H1 (cell line): ENCODE data around the gene GPX7. TPM values are rescaled to one million over a fixed set of nuclear protein-coding genes. Genes with fewer than 3 reads are reported as not detected.

ENCODE experiments used
- CTCF ChIA-PET: fragments of 300-600 bp; sonication (Branson Sonifier 250); formaldehyde crosslinking; loops from one replicate; lab custom pipeline; 2021; ENCODE audit not compliant: partially characterized antibody; lab: Charles Lee
- POLR2A ChIA-PET: fragments of 300-600 bp; sonication (Branson Sonifier 250); formaldehyde crosslinking; loops from one replicate; lab custom pipeline; 2021; ENCODE audit warnings: inconsistent platforms; ENCODE audit not compliant: partially characterized antibody; lab: Charles Lee
- DNase-seq, 2 experiments: peaks; one replicate each; pipeline versions ENCODE4 v3.0.0 to v3.0.0-alpha.2; 2010 to 2022; ENCODE audit warnings: low spot score in 2 of 2, low read depth in 1 of 2, mixed read lengths in 1 of 2
- FAIRE-seq: peaks from 2 replicates; lab custom pipeline; 2011; peaks lifted over from hg19 to GRCh38; lab: Jason Lieb, UNC
- H2AFZ ChIP-seq: 2 replicates; pipeline ENCODE4 v1.8.1; 2012; ENCODE audit warnings: low read length, inconsistent platforms
- H2AK5ac ChIP-seq: 2 replicates; pipeline ENCODE4 v1.6.1; 2013; ENCODE audit warnings: low read depth, low read length
- H2BK120ac ChIP-seq: replicated peaks from 2 replicates; pipeline ENCODE3; 2013; ENCODE audit warnings: low read depth, low read length, inconsistent platforms
- H2BK12ac ChIP-seq: 2 replicates; pipeline ENCODE4 v1.6.1; 2013; ENCODE audit warnings: low read depth, low read length
- H2BK15ac ChIP-seq: 2 replicates; pipeline ENCODE4 v1.6.1; 2013; ENCODE audit warnings: low read length
- H2BK20ac ChIP-seq: 2 replicates; pipeline ENCODE4 v1.6.1; 2013; ENCODE audit warnings: low read length
- H2BK5ac ChIP-seq: 2 replicates; pipeline ENCODE4 v1.6.1; 2013; ENCODE audit warnings: low read depth, low read length
- H3K14ac ChIP-seq: 2 replicates; pipeline ENCODE4 v1.6.1; 2013; ENCODE audit warnings: inconsistent platforms; ENCODE audit not compliant: insufficient read length
- H3K18ac ChIP-seq: 2 replicates; pipeline ENCODE4 v1.6.1; 2013; ENCODE audit warnings: low read length; ENCODE audit errors: extremely low read depth
- H3K23ac ChIP-seq: 2 replicates; pipeline ENCODE4 v1.6.1; 2013; ENCODE audit warnings: inconsistent platforms; ENCODE audit not compliant: insufficient read length
- H3K23me2 ChIP-seq: 2 replicates; pipeline ENCODE4 v1.6.1; 2013; ENCODE audit warnings: low read depth, low read length
- H3K27ac ChIP-seq: 2 replicates; pipeline ENCODE4 v1.6.1; 2011; ENCODE audit warnings: low read depth, low read length, inconsistent platforms
- H3K27me3 ChIP-seq, 4 experiments: replicated peaks in 1 of 4; 1 replicate in 1 of 4; 2 replicates in 3 of 4; pipeline versions ENCODE4 v1.6.1 to v1.8.1; 2011 to 2013; ENCODE audit warnings: low read length in 3 of 4, mild to moderate bottlenecking in 3 of 4, inconsistent platforms in 2 of 4, mixed read lengths in 2 of 4, moderate library complexity in 1 of 4; ENCODE audit not compliant: control insufficient read depth in 3 of 4, insufficient read depth in 3 of 4; ENCODE audit errors: extremely low read depth in 1 of 4
- H3K36me3 ChIP-seq, 4 experiments: 2 replicates each; pipeline versions ENCODE4 v1.6.1 to v1.8.1; 2011 to 2013; ENCODE audit warnings: mild to moderate bottlenecking in 4 of 4, low read length in 3 of 4, moderate library complexity in 2 of 4, control low read depth in 1 of 4, inconsistent platforms in 1 of 4; ENCODE audit not compliant: insufficient read depth in 4 of 4, control insufficient read depth in 2 of 4
- H3K4ac ChIP-seq: replicated peaks from 2 replicates; pipeline ENCODE3; 2013; ENCODE audit warnings: low read length, low read depth, mixed read lengths, inconsistent platforms; ENCODE audit not compliant: insufficient read length
- H3K4me1 ChIP-seq, 4 experiments: replicated peaks in 1 of 4; 1 replicate in 1 of 4; 2 replicates in 3 of 4; pipeline versions ENCODE4 v1.6.1 to v1.8.1; 2011 to 2013; ENCODE audit warnings: low read length in 3 of 4, inconsistent platforms in 2 of 4, mixed read lengths in 1 of 4; ENCODE audit not compliant: insufficient read depth in 4 of 4, control insufficient read depth in 3 of 4
- H3K4me2 ChIP-seq, 2 experiments: 2 replicates each; pipeline versions ENCODE4 v1.6.1 to v1.8.1; 2011 to 2013; ENCODE audit warnings: low read depth in 2 of 2, low read length in 2 of 2, control low read depth in 1 of 2, inconsistent platforms in 1 of 2, mild to moderate bottlenecking in 1 of 2; ENCODE audit not compliant: insufficient read depth in 1 of 2
- H3K4me3 ChIP-seq, 4 experiments: fragments of 200-600, 300-600 bp in 1 of 4; sonication (generic), shearing (Covaris generic), sonication (Bioruptor Twin) in 1 of 4; 2 replicates each; pipeline versions ENCODE4 v1.5.1 to v1.8.1; 2011 to 2016; ENCODE audit warnings: low read length in 4 of 4, low read depth in 3 of 4, control low read depth in 2 of 4, inconsistent platforms in 2 of 4, mild to moderate bottlenecking in 2 of 4, mixed read lengths in 1 of 4, moderate library complexity in 1 of 4; ENCODE audit not compliant: insufficient read depth in 2 of 4; ENCODE audit errors: extremely low read depth in 1 of 4
- H3K56ac ChIP-seq: replicated peaks from 2 replicates; pipeline ENCODE3; 2013; ENCODE audit warnings: low read depth, mild to moderate bottlenecking, mixed read lengths, low read length, inconsistent platforms; ENCODE audit not compliant: insufficient read length
- H3K79me1 ChIP-seq: 2 replicates; pipeline ENCODE4 v1.6.1; 2013; ENCODE audit warnings: low read depth, low read length, control low read depth
- H3K79me2 ChIP-seq, 2 experiments: 2 replicates each; pipeline versions ENCODE4 v1.6.1 to v1.8.1; 2012 to 2013; ENCODE audit warnings: low read length in 2 of 2, mild to moderate bottlenecking in 2 of 2, inconsistent platforms in 1 of 2; ENCODE audit not compliant: insufficient read depth in 2 of 2, control insufficient read depth in 1 of 2
- H3K9ac ChIP-seq, 4 experiments: replicated peaks in 1 of 4; 1 replicate in 1 of 4; 2 replicates in 3 of 4; pipeline versions ENCODE4 v1.6.1 to v1.8.1; 2011 to 2013; ENCODE audit warnings: low read depth in 3 of 4, low read length in 3 of 4, control low read depth in 2 of 4, mild to moderate bottlenecking in 2 of 4, moderate library complexity in 2 of 4, inconsistent platforms in 1 of 4; ENCODE audit errors: extremely low read depth in 1 of 4
- H3K9me3 ChIP-seq, 2 experiments: 2 replicates each; pipeline versions ENCODE4 v1.6.1 to v1.8.1; 2012 to 2013; ENCODE audit warnings: mild to moderate bottlenecking in 2 of 2, moderate library complexity in 2 of 2, control low read depth in 1 of 2, inconsistent platforms in 1 of 2, low read depth in 1 of 2, low read length in 1 of 2, mixed read lengths in 1 of 2; ENCODE audit not compliant: insufficient read depth in 2 of 2
- H4K20me1 ChIP-seq, 2 experiments: replicated peaks in 1 of 2; 2 replicates each; pipeline versions ENCODE3 to v1.8.1; 2011 to 2013; ENCODE audit warnings: inconsistent platforms in 2 of 2, low read length in 2 of 2, mild to moderate bottlenecking in 1 of 2; ENCODE audit not compliant: insufficient read depth in 2 of 2, control insufficient read depth in 1 of 2
- H4K5ac ChIP-seq: 2 replicates; pipeline ENCODE4 v1.6.1; 2013; ENCODE audit warnings: low read length, low read depth, mixed read lengths, inconsistent platforms; ENCODE audit not compliant: insufficient read length
- H4K8ac ChIP-seq: 2 replicates; pipeline ENCODE4 v1.8.0; 2013; ENCODE audit warnings: mild to moderate bottlenecking, moderate library complexity, low read length, inconsistent platforms; ENCODE audit not compliant: insufficient read depth; ENCODE audit errors: extremely low read depth
- H4K91ac ChIP-seq: replicated peaks from 2 replicates; pipeline ENCODE3; 2013; ENCODE audit warnings: low read length, mixed read lengths, inconsistent platforms; ENCODE audit not compliant: insufficient read length
- ATF2 ChIP-seq: IDR thresholded peaks from 2 replicates; pipeline ENCODE4 v1.6.1; 2012; ENCODE audit warnings: low read length, inconsistent platforms
- BACH1 ChIP-seq: IDR thresholded peaks from 2 replicates; pipeline ENCODE4 v1.6.1; 2012; ENCODE audit warnings: low read length, improper control_type of control experiment
- CEBPB ChIP-seq: IDR thresholded peaks from 2 replicates; pipeline ENCODE4 v1.6.1; 2012; ENCODE audit warnings: low read depth, low read length
- CHD2 ChIP-seq: IDR thresholded peaks from 2 replicates; pipeline ENCODE4 v1.6.1; 2012; ENCODE audit warnings: low read length, improper control_type of control experiment
- CTBP2 ChIP-seq: IDR thresholded peaks from 2 replicates; pipeline ENCODE4 v1.7.0; 2011; ENCODE audit warnings: borderline replicate concordance, mild to moderate bottlenecking, moderate library complexity, mixed read lengths, low read length; ENCODE audit not compliant: insufficient read depth, insufficient read length
- JUND ChIP-seq: IDR thresholded peaks from 2 replicates; pipeline ENCODE4 v1.6.1; 2011; ENCODE audit warnings: mild to moderate bottlenecking, improper control_type of control experiment, low read length
- KDM5A ChIP-seq: fragments of 200-600 bp; IDR thresholded peaks from 2 replicates; pipeline ENCODE4 v1.7.1; 2012; ENCODE audit warnings: mild to moderate bottlenecking, low read length, inconsistent platforms, mixed read lengths
- SAP30 ChIP-seq: fragments of 300-600 bp; sonication (generic); IDR thresholded peaks from 2 replicates; pipeline ENCODE4 v1.7.1; 2012; ENCODE audit warnings: low read length, moderate library complexity, mild to moderate bottlenecking, inconsistent platforms; ENCODE audit not compliant: insufficient read depth, insufficient replicate concordance
- polyA plus RNA-seq, 7 experiments: library from polyadenylated mRNA; depleted of rRNA in 3 of 7; stranded (reverse) in 5 of 7; unstranded in 2 of 7; fragments of >200 nt in 5 of 7; fragments of 200-250 nt in 2 of 7; gene quantifications; 1 replicate in 5 of 7; 2 replicates in 1 of 7; 4 replicates in 1 of 7; pipeline versions ENCODE4 v1.2.1 to v1.2.3, GENCODE V29; 2011 to 2013; ENCODE audit warnings: missing spikeins in 2 of 7, mixed read lengths in 2 of 7
- total RNA-seq: library from RNA; stranded (reverse); fragmentation: NEBNext Ultra II Directional; extraction: Animal tissue kit (Norgen Biotek cat#: 25700); gene quantifications from 2 replicates; pipeline ENCODE4 v1.2.1, GENCODE V29; 2021

The GPX7 gene
- total and polyA plus RNA-seq, 2 of the 8 experiments (the other 6 are each of a cell fraction or from before 2014, with no cell fraction given): 13.0 to 37.5 TPM

GRCh38 chr1:52588027-52588426, 14.1 kb upstream of the GPX7 start:
- Histone ChIP-seq H2BK20ac (no peak overlapping the region), H2BK15ac (no peak overlapping the region), H3K18ac (no peak overlapping the region), H2AFZ (no peak overlapping the region), H2AK5ac (no peak overlapping the region), H3K14ac (no peak overlapping the region), H3K4ac (no peak overlapping the region), H3K79me1 (no peaks in the 10 kb centered on the region), H2BK120ac (no peak overlapping the region), H4K20me1 (no peaks in the 10 kb centered on the region), H3K9me3 (no peaks in the 10 kb centered on the region), H3K9ac (no peak overlapping the region), H3K27me3 (no peaks in the 10 kb centered on the region), H4K5ac (no peak overlapping the region), H3K79me2 (no peaks in the 10 kb centered on the region), H3K4me3 (no peak overlapping the region), H3K23ac (no peak overlapping the region), H4K8ac (no peak overlapping the region), H3K4me2 (no peak overlapping the region), H3K27ac (no peak overlapping the region), H3K23me2 (no peaks in the 10 kb centered on the region), H3K56ac (no peak overlapping the region), H4K91ac (no peak overlapping the region), H3K4me1 (peaks cover 0 to 7% (median 2%) of the 10 kb centered on the region in 4 experiments; a peak in 3 of 7 replicates), H2BK5ac (no peak overlapping the region), H2BK12ac (no peak overlapping the region), H3K36me3 (no peaks in the 10 kb centered on the region)
- ChIA-PET POLR2A (interaction anchor here (1.6 kb wide), 1 partner anchor 184 kb away, joined by 3 read pairs; the partner anchor contains the start of genes ORC1 and PRPF38A), CTCF (interaction anchor here (0.6 kb wide), 1 partner anchor 34 kb away, joined by 4 read pairs; no protein-coding TSS in a partner anchor)
- TF ChIP-seq BACH1 (no peak), JUND (no peak), SAP30 (no peak), KDM5A (no peak), CEBPB (no peak), ATF2 (no peak), CHD2 (no peak), CTBP2 (no peak)
- DNase-seq: no peak
- no peak for FAIRE-seq
